GM10248 (cell line): Measurements from ENCODE around the gene MDN1.

Experiments
- CTCF ChIA-PET: fragments of 300-600 bp; sonication (Branson Sonifier 250); formaldehyde crosslinking; extraction: SDS; loops from one replicate; lab custom pipeline; 2021; ENCODE audit warnings: antibody characterized with exemption; lab: Yijun Ruan, JAX
- POLR2A ChIA-PET: fragments of 350-650 bp; sonication (Branson Sonifier 250); formaldehyde crosslinking; extraction: SDS; loops from one replicate; lab custom pipeline; 2020; ENCODE audit warnings: antibody characterized with exemption; lab: Yijun Ruan, JAX
- DNase-seq: peaks from one replicate; pipeline ENCODE4 v3.0.0; 2012; ENCODE audit errors: extremely low spot score
- TF ChIP-seq, protein P1 (sequence below): IDR thresholded peaks from 2 replicates; pipeline ENCODE4 v1.5.1; 2012; ENCODE audit warnings: mild to moderate bottlenecking, low read depth; ENCODE audit errors: extremely low read depth, missing control alignments, control extremely low read depth

The MDN1 gene

DNA sequence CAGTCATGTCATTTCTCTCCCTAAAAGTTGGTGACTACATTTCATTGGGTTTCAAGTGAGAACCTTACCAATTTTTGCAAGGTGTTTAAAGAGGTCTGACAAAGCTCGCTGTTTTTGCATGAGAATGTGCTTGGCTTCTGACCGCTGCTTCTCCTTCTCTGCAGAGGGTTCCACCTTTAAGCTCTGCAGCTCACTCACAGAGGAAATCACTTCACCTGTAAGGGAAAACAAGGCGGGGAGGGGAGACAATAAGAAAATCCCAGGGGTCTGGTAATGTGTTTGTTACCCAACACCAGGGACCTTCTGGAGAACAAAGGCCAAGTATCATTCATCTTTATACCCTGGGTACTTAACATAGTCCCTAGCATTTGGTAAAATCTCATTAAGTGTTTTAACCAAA is 141.1 kb downstream of the MDN1 start:
- TF ChIP-seq, protein P1, sequence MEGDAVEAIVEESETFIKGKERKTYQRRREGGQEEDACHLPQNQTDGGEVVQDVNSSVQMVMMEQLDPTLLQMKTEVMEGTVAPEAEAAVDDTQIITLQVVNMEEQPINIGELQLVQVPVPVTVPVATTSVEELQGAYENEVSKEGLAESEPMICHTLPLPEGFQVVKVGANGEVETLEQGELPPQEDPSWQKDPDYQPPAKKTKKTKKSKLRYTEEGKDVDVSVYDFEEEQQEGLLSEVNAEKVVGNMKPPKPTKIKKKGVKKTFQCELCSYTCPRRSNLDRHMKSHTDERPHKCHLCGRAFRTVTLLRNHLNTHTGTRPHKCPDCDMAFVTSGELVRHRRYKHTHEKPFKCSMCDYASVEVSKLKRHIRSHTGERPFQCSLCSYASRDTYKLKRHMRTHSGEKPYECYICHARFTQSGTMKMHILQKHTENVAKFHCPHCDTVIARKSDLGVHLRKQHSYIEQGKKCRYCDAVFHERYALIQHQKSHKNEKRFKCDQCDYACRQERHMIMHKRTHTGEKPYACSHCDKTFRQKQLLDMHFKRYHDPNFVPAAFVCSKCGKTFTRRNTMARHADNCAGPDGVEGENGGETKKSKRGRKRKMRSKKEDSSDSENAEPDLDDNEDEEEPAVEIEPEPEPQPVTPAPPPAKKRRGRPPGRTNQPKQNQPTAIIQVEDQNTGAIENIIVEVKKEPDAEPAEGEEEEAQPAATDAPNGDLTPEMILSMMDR, result no peak
- ChIA-PET POLR2A (no interaction called here), CTCF (no interaction called here)
- DNase-seq, result no peak

DNA sequence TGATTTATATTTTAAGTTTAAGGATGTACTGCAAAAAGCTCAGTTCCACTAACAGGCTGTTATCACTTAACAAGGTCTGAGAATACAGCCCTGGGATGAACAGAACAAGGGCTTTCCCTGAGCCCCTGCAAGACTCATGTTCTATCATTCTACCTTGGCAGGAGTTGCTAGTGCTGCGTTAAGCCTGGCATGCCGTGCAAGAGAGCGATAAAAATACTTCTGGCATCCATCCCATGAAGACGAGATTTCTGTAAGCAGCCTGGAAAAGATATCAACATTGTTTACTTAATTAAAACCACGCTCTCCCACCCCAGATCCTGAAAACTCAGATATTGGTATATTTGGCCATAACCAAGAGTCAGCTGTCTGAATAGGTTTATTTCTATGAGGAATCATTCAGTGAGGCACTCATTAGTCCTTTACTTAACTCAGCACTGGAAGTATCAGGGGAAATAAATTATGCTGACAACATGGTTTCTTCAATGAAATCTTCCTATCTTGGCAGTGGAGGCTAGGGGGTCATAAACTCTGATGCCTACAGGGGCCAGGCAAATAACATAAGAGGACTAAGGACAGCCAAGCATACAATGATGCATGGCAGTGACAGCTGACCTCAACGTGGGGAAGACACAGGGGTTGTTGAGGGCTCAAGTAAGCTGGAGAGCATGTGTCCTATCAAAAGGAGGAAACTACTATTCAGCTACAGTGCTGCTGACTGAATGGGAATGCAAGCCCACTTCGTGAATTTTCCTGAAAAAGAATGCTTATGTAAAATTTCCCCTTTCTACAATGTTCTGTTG is 143.4 kb downstream of the MDN1 start:
- TF ChIP-seq, protein P1, result no peak
- no peak for DNase-seq
- CTCF ChIA-PET, result interaction anchor here (1.2 to 1.8 kb wide), 2 partner anchors 14 to 91 kb away, joined by 3 to 4 read pairs; no protein-coding TSS in a partner anchor
- POLR2A ChIA-PET, result no interaction called here

DNA sequence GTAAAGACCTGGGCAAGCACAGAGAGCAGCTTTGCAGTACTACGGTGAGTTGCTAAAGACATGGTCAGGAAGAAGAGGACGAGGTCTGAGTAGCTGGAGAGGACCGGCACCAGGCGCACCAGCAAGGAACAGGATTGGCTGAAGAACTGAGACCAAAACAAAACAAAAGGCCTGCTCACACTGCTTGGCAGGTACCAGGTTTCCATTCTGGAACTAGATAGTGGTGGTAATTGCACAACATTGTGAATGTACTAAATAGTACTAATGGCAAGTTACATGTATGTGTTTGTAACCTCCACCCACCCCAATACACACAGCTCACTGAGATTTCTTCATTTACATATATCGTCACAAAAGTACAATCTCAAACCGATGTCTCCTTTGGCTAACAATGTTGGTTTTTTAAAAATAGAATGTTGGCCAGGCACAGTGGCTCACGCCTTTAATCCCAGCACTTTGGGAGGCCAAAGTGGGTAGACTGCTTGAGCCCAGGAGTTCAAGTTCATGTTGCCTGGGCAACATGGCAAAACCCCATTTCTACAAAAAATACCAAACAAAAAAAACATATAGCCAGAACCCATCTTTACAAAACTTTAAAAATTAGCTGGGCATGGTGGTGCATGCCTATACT is 148.5 kb downstream of the MDN1 start:
- ChIA-PET POLR2A (no interaction called here), CTCF (no interaction called here)
- TF ChIP-seq, protein P1, result no peak
- DNase-seq, result no peak

DNA sequence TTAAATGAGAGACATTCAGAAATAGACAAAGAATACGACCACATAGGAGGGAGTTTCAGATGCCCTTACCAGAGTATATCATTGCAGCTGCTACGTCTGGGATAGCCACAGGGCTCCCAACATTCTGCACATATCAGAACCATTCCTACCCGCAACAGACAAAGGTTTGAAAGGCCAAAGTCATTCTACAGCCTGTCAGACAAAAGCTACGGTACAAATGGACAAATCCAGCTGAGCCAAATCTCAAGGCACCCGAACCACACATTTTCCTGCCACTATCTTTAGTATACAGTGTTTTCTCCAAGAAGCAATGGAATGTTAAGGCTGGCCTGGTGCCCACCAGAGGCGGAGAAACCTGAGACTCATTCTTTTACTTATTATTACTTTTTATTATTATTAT is 150.6 kb downstream of the MDN1 start:
- TF ChIP-seq, protein P1, result no peak
- no peak for DNase-seq
- CTCF ChIA-PET, result interaction anchor here (1.4 to 1.7 kb wide), 2 partner anchors 8 to 13 kb away, joined by 3 to 6 read pairs; no protein-coding TSS in a partner anchor
- POLR2A ChIA-PET, result no interaction called here

DNA sequence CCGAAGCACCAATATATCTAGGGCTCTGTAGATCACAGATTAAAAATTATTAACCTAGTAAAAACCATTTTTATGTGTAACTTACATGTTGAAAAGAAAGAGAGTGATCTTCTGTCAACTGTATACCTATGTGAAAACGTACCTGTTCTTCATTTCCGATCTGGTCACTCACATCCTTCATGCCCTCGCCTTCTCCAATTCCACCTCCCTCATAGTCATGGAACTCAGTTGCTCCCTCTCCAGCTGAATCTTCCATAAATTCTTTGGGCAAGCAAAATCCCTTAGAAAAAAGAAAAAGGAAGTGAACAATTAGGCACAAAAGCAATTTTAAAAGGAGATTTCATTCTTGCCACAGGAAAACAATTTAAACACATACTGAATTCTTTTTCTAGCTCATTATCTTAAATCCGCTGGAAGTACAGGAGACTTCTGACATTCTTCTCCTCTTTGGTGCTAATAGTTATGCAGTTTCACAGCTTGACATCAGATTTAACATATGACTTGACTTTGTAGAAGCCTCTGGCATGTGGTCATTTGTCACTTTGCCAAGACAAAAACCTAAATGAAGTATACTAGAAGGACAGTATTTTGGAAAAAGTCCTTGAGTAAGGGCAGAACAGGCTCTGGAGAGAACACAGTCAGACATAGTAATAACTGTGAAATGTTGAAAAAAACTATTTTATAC is 151.6 kb downstream of the MDN1 start:
- TF ChIP-seq, protein P1, result no peak
- DNase-seq, result no peak
- CTCF ChIA-PET, result interaction anchor here (1.4 kb wide), 1 partner anchor 14 kb away, joined by 3 read pairs; no protein-coding TSS in a partner anchor
- POLR2A ChIA-PET, result no interaction called here

DNA sequence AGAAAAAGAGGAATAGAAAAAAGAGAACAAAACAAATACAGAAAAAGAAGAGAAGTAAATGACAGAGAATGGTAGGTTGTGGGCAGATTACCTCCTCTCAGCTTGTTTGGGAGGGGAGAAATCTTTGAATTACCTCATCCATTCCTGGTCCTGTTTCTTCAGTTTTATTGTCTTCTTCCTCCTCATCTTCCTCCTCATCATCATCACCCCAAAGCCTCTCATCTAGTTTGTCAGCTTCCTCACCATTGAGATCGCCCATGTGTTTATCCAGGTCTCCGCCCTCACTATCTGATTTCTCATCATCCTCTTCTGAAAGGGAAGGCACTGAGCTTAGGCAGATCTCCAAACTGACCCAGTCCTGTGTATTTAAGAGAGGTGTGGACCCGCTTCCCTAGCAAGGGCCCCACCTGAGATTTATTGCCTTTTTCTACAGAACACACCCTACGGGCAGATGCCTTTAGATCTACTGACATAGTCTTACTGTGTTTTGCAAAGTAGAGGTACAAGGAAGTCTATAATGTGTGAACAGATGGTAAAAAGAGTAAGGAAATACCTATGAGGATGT is 156.9 kb downstream of the MDN1 start:
- DNase-seq, result no peak
- CTCF ChIA-PET, result interaction anchor here (0.9 to 2.1 kb wide), 3 partner anchors 10 to 45 kb away, joined by 3 to 7 read pairs (median 3); no protein-coding TSS in a partner anchor
- TF ChIP-seq, protein P1, result no peak
- POLR2A ChIA-PET, result no interaction called here
